H9 (cell line): ENCODE data around the gene CREG1. TPM values are rescaled to one million over a fixed set of nuclear protein-coding genes. Genes with fewer than 3 reads are reported as not detected.

Experiments
- DNase-seq: peaks from one replicate; pipeline ENCODE4 v3.0.0-alpha.2; 2017
- H2AFZ ChIP-seq: one replicate; pipeline ENCODE4 v1.6.1; 2013; ENCODE audit warnings: mild to moderate bottlenecking, low read length, control low read depth, moderate library complexity
- H2AK5ac ChIP-seq: 2 replicates; pipeline ENCODE4 v1.6.1; 2013; ENCODE audit warnings: low read length, control low read depth, mixed read lengths; ENCODE audit not compliant: insufficient read length
- H2BK120ac ChIP-seq: one replicate; pipeline ENCODE4 v1.6.1; 2013; ENCODE audit warnings: low read depth, mild to moderate bottlenecking, low read length, control low read depth, inconsistent platforms; ENCODE audit not compliant: poor library complexity, severe bottlenecking
- H2BK12ac ChIP-seq: 2 replicates; pipeline ENCODE4 v1.6.1; 2013; ENCODE audit warnings: low read length, control low read depth, mixed read lengths, low read depth; ENCODE audit not compliant: insufficient read length
- H2BK15ac ChIP-seq: 2 replicates; pipeline ENCODE4 v1.6.1; 2013; ENCODE audit warnings: low read depth, low read length, control low read depth
- H2BK20ac ChIP-seq: one replicate; pipeline ENCODE4 v1.6.1; 2013; ENCODE audit warnings: low read depth, mild to moderate bottlenecking, low read length, control low read depth, inconsistent platforms; ENCODE audit not compliant: poor library complexity, severe bottlenecking
- H2BK5ac ChIP-seq: 2 replicates; pipeline ENCODE4 v1.6.1; 2013; ENCODE audit warnings: low read length, control low read depth, mixed read lengths; ENCODE audit not compliant: insufficient read length
- H3K14ac ChIP-seq: 2 replicates; pipeline ENCODE4 v1.6.1; 2013; ENCODE audit warnings: low read length, control low read depth; ENCODE audit not compliant: insufficient read depth
- H3K18ac ChIP-seq: 2 replicates; pipeline ENCODE4 v1.6.1; 2013; ENCODE audit warnings: low read depth, mild to moderate bottlenecking, mixed read lengths, low read length, control low read depth; ENCODE audit not compliant: insufficient read length
- H3K23ac ChIP-seq: 2 replicates; pipeline ENCODE4 v1.6.1; 2013; ENCODE audit warnings: low read length, control low read depth, mixed read lengths, low read depth; ENCODE audit not compliant: insufficient read length
- H3K23me2 ChIP-seq: 2 replicates; pipeline ENCODE4 v1.6.1; 2013; ENCODE audit warnings: low read depth, mild to moderate bottlenecking, mixed read lengths, low read length, control low read depth; ENCODE audit not compliant: insufficient read length, poor library complexity, severe bottlenecking
- H3K27ac ChIP-seq: 2 replicates; pipeline ENCODE4 v1.5.1; 2013; ENCODE audit warnings: low read length, control low read depth, mixed read lengths, low read depth; ENCODE audit not compliant: insufficient read length
- H3K27me3 ChIP-seq: 2 replicates; pipeline ENCODE4 v1.6.1; 2013; ENCODE audit warnings: low read length, control low read depth, inconsistent platforms; ENCODE audit not compliant: insufficient read depth
- H3K4ac ChIP-seq: 2 replicates; pipeline ENCODE4 v1.6.1; 2013; ENCODE audit warnings: low read depth, mild to moderate bottlenecking, control low read depth, inconsistent platforms, low read length, moderate library complexity
- H3K4me1 ChIP-seq: 2 replicates; pipeline ENCODE4 v1.6.1; 2013; ENCODE audit warnings: low read length, control low read depth, inconsistent platforms; ENCODE audit not compliant: insufficient read depth
- H3K4me2 ChIP-seq: 2 replicates; pipeline ENCODE4 v1.6.1; 2013; ENCODE audit warnings: low read length, control low read depth, mixed read lengths; ENCODE audit not compliant: insufficient read length, insufficient read depth
- H3K56ac ChIP-seq: 2 replicates; pipeline ENCODE4 v1.6.1; 2013; ENCODE audit warnings: low read depth, mild to moderate bottlenecking, mixed read lengths, low read length, control low read depth; ENCODE audit not compliant: insufficient read length
- H3K79me1 ChIP-seq: 2 replicates; pipeline ENCODE4 v1.6.1; 2013; ENCODE audit warnings: low read depth, mild to moderate bottlenecking, moderate library complexity, low read length, control low read depth, inconsistent platforms; ENCODE audit not compliant: insufficient read depth, poor library complexity, severe bottlenecking
- H3K79me2 ChIP-seq: 2 replicates; pipeline ENCODE4 v1.6.1; 2013; ENCODE audit warnings: low read length, control low read depth, inconsistent platforms; ENCODE audit not compliant: insufficient read depth
- H3K9ac ChIP-seq: 2 replicates; pipeline ENCODE4 v1.6.1; 2013; ENCODE audit warnings: low read length, control low read depth, mixed read lengths; ENCODE audit not compliant: insufficient read length; ENCODE audit errors: extremely low read depth
- H3K9me3 ChIP-seq: one replicate; pipeline ENCODE4 v1.6.1; 2013; ENCODE audit warnings: low read depth, low read length, inconsistent platforms; ENCODE audit not compliant: control insufficient read depth
- H3T11ph ChIP-seq: one replicate; pipeline ENCODE4 v1.6.1; 2013; ENCODE audit warnings: mild to moderate bottlenecking, low read length, control low read depth, inconsistent platforms
- H4K20me1 ChIP-seq: one replicate; pipeline ENCODE4 v1.6.1; 2013; ENCODE audit not compliant: control insufficient read depth, insufficient read length, insufficient read depth
- H4K5ac ChIP-seq: 2 replicates; pipeline ENCODE4 v1.6.1; 2013; ENCODE audit warnings: low read depth, mild to moderate bottlenecking, mixed read lengths, low read length, control low read depth; ENCODE audit not compliant: insufficient read length
- H4K8ac ChIP-seq: replicated peaks from 2 replicates; pipeline ENCODE4 v1.6.1; 2013; ENCODE audit warnings: low read length, control low read depth, mixed read lengths, low read depth; ENCODE audit not compliant: insufficient read length
- H4K91ac ChIP-seq: 2 replicates; pipeline ENCODE4 v1.6.1; 2013; ENCODE audit warnings: low read depth, mild to moderate bottlenecking, moderate library complexity, mixed read lengths, low read length, control low read depth; ENCODE audit not compliant: insufficient read length
- H3K27ac Mint-ChIP-seq, 3 experiments: 2 replicates in 2 of 3; 3 replicates in 1 of 3; pipeline ENCODE4 v1.8.0; 2020 to 2021; ENCODE audit warnings: mixed read lengths in 3 of 3, mild to moderate bottlenecking in 1 of 3, moderate library complexity in 1 of 3
- H3K27me3 Mint-ChIP-seq: 2 replicates; pipeline ENCODE4 v1.8.0; 2021; ENCODE audit warnings: low read depth, mild to moderate bottlenecking, moderate library complexity, mixed read lengths
- H3K36me3 Mint-ChIP-seq, 3 experiments: 2 replicates in 2 of 3; 3 replicates in 1 of 3; pipeline ENCODE4 v1.8.0; 2020 to 2021; ENCODE audit warnings: low read depth in 3 of 3, mixed read lengths in 3 of 3; ENCODE audit not compliant: insufficient read depth in 1 of 3
- H3K4me1 Mint-ChIP-seq, 2 experiments: 2 replicates each; pipeline ENCODE4 v1.8.0; 2020; ENCODE audit warnings: mixed read lengths in 2 of 2
- H3K4me3 Mint-ChIP-seq, 2 experiments: 2 replicates in 1 of 2; 3 replicates in 1 of 2; pipeline ENCODE4 v1.8.0; 2020 to 2021; ENCODE audit warnings: mild to moderate bottlenecking in 2 of 2, mixed read lengths in 2 of 2, moderate library complexity in 1 of 2
- H3K9me3 Mint-ChIP-seq, 2 experiments: 2 replicates in 1 of 2; 3 replicates in 1 of 2; pipeline ENCODE4 v1.8.0; 2020; ENCODE audit warnings: mild to moderate bottlenecking in 2 of 2, mixed read lengths in 2 of 2, moderate library complexity in 1 of 2
- total RNA-seq: library from RNA; stranded (reverse); gene quantifications from 2 replicates; pipeline ENCODE4 v1.2.1, GENCODE V29; 2021
- TF ChIP-seq, protein P1 (sequence below): fragments of 200-600 bp; sonication (generic); conservative IDR thresholded peaks from 3 replicates; pipeline ENCODE4 v1.8.0; 2021; ENCODE audit warnings: antibody characterized with exemption, mild to moderate bottlenecking

Gene CREG1
- total RNA-seq, 1 experiment from 2014 or later, result 19.8 TPM

DNA sequence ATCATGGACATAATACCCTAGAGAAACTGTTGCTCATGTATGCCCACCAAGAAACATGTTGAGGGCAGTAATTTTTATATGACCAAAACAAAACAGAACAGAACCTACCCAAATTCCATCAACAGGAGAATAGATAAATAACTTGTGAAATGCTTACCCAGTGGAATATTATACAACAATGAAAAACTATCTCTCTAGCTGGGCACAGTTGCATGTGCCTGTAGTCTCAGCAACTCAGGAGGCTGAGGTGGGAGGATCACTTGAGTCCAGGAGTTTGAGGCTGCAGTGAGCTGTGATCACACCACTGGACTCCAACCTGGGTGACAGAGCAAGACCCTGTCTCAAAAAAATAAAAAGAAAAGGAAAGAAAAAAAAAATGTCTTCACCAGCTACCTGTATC, 38.9 kb upstream of the CREG1 start:
- H4K91ac ChIP-seq, result no peak overlapping the region
- DNase-seq, result no peak
- Mint-ChIP-seq H3K4me1 (no peaks in the 10 kb centered on the region), H3K4me3 (no peak overlapping the region), H3K27me3 (no peaks in the 10 kb centered on the region; the same call in none of the 2 replicates), H3K27ac (no peak overlapping the region), H3K9me3 (peaks cover 3 to 12% of the 10 kb centered on the region in 2 experiments; a peak in 4 of 5 replicates), H3K36me3 (peaks cover 0 to 2% (median 0%) of the 10 kb centered on the region in 3 experiments; a peak in 2 of 7 replicates)
- no peak overlapping the region for H2BK15ac ChIP-seq
- no peak overlapping the region for H3K4ac ChIP-seq
- TF ChIP-seq, protein P1, sequence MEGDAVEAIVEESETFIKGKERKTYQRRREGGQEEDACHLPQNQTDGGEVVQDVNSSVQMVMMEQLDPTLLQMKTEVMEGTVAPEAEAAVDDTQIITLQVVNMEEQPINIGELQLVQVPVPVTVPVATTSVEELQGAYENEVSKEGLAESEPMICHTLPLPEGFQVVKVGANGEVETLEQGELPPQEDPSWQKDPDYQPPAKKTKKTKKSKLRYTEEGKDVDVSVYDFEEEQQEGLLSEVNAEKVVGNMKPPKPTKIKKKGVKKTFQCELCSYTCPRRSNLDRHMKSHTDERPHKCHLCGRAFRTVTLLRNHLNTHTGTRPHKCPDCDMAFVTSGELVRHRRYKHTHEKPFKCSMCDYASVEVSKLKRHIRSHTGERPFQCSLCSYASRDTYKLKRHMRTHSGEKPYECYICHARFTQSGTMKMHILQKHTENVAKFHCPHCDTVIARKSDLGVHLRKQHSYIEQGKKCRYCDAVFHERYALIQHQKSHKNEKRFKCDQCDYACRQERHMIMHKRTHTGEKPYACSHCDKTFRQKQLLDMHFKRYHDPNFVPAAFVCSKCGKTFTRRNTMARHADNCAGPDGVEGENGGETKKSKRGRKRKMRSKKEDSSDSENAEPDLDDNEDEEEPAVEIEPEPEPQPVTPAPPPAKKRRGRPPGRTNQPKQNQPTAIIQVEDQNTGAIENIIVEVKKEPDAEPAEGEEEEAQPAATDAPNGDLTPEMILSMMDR, result no peak
- no peak overlapping the region for H2BK12ac ChIP-seq
- H2BK5ac ChIP-seq, result no peak overlapping the region
- H3K9ac ChIP-seq, result no peak overlapping the region
- H3K18ac ChIP-seq, result no peak overlapping the region
- no peak overlapping the region for H4K8ac ChIP-seq
- no peak overlapping the region for H2BK120ac ChIP-seq
- no peak overlapping the region for H2AK5ac ChIP-seq
- no peaks in the 10 kb centered on the region for H3K4me1 ChIP-seq
- H3T11ph ChIP-seq, result no peak overlapping the region
- no peak overlapping the region for H3K23ac ChIP-seq
- no peaks in the 10 kb centered on the region for H3K9me3 ChIP-seq
- H3K14ac ChIP-seq, result no peak overlapping the region
- H3K4me2 ChIP-seq, result no peak overlapping the region
- no peaks in the 10 kb centered on the region for H3K27me3 ChIP-seq
- no peaks in the 10 kb centered on the region for H3K79me2 ChIP-seq
- H2AFZ ChIP-seq, result no peak overlapping the region
- no peaks in the 10 kb centered on the region for H3K23me2 ChIP-seq
- no peak overlapping the region for H4K5ac ChIP-seq
- no peaks in the 10 kb centered on the region for H3K79me1 ChIP-seq
- no peak overlapping the region for H3K56ac ChIP-seq
- H3K27ac ChIP-seq, result no peak overlapping the region
- no peak overlapping the region for H2BK20ac ChIP-seq
- H4K20me1 ChIP-seq, result no peaks in the 10 kb centered on the region
